ENCODE results near the gene TBC1D8.

Gene TBC1D8

DNA sequence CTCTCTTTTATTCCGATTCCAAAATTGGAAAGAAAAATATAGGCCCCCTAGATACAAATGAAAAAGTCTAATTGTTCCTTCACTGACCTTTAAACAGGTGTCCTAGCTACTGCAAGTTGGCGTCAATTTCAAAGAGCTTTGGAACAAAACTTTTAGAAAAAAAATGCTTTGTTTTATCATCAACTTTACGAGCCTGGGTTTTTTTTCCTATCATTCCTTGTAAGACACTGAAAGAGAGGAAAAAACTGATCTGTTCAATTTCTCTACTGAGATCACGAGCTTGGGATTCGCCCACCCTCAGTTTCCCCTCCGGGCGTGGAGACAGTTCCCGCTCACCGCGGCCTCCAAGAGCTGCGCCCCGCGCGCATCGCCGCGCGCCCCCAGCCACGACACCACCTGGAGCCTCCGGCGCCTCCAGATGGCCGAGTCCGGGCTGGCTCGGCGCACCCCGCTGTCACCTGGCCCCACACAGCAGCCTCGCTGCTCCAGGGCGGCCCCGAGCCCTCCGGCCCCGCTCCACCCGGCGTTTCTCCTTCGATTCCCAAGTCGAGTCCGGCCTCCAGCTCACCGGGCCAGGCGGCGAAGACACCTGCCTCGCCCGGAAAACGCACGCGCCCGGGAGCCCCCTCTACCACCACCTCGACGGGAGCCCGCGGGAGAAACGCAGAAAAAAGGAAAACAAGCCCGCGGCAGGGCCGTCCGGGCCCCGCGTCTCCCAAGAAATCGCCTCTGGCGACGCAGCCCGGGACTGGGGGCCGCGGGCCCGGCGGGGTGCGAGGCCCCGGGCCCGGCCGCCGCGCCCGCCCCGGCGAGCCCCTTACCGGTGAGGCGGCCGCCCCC, 656 bp downstream of the TBC1D8 start:
- DNase-seq (ENCODE audit: low spot score) = no peak
- peak; percentile 28; the same call in 2 of the 3 replicates for ATAC-seq (ENCODE audit: low read depth)
- no peaks in the 10 kb centered on the region for H3K36me3 ChIP-seq (ENCODE audit: low read depth)
- H3K9me3 ChIP-seq (ENCODE audit: severe bottlenecking) = no peaks in the 10 kb centered on the region
- peak overlapping the region; percentile 87 for H3K4me3 ChIP-seq (ENCODE audit: severe bottlenecking)
- peak overlapping the region; percentile 62 for H3K27ac ChIP-seq (ENCODE audit: poor library complexity, severe bottlenecking)
- TF ChIP-seq, protein P1, sequence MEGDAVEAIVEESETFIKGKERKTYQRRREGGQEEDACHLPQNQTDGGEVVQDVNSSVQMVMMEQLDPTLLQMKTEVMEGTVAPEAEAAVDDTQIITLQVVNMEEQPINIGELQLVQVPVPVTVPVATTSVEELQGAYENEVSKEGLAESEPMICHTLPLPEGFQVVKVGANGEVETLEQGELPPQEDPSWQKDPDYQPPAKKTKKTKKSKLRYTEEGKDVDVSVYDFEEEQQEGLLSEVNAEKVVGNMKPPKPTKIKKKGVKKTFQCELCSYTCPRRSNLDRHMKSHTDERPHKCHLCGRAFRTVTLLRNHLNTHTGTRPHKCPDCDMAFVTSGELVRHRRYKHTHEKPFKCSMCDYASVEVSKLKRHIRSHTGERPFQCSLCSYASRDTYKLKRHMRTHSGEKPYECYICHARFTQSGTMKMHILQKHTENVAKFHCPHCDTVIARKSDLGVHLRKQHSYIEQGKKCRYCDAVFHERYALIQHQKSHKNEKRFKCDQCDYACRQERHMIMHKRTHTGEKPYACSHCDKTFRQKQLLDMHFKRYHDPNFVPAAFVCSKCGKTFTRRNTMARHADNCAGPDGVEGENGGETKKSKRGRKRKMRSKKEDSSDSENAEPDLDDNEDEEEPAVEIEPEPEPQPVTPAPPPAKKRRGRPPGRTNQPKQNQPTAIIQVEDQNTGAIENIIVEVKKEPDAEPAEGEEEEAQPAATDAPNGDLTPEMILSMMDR (IDR thresholded peaks at IDR 0.05; ENCODE audit: poor library complexity, severe bottlenecking) = peak; percentile 24
- peaks cover 32% of the 10 kb centered on the region for H3K4me1 ChIP-seq (ENCODE audit: insufficient read depth, poor library complexity, severe bottlenecking)
- no peaks in the 10 kb centered on the region for H3K27me3 ChIP-seq (ENCODE audit: insufficient read depth, poor library complexity, severe bottlenecking)

DNA sequence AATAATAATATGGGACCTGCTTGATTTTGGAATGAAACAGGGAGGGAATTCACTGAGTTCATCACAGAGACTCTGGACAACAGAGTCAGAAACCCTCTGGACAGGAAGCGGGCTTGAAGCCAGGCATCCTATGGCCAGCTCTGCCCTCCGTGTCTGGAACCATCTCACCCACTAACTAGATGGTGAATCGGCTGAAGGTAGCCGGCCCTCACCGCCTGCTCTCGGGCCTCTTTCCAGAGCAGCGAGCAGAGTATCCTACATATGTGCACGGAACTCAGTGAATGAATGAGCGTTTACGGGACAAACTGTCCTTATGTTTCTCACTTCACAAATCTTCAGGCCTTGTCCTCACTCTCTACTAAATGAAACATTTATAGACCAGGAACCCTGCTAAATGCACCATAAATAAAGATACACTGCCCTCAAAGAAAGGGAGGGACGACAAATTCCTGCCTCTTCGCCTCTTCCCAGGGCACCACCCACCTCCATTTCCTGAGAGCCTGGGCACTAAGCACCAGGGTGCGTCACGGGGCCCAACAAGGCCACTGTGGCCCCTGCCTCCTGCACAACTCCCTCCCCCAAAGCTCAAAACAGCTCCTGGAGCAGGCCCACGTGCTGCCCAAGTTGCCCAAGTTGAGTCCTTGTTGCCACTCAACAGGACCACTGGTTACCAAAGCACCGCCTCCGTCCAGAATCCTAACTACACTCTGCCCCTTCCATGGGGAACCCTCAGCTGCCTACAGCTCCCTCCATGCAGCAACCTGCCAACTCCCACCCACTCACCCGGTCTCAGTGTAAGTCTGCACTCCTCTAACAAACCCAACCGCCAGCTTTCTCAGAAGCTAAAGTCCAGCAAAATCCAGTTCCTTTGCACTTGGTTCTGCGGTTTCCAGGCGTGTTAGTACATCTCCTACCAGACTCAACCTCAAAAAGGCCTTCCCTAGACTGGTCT, 1.7 kb downstream of the TBC1D8 start:
- no peaks in the 10 kb centered on the region for H3K9me3 ChIP-seq (ENCODE audit: severe bottlenecking)
- no peaks in the 10 kb centered on the region for H3K27me3 ChIP-seq (ENCODE audit: insufficient read depth, poor library complexity, severe bottlenecking)
- H3K36me3 ChIP-seq (ENCODE audit: low read depth) = no peaks in the 10 kb centered on the region
- peak overlapping the region; percentile 62 for H3K27ac ChIP-seq (ENCODE audit: poor library complexity, severe bottlenecking)
- peak overlapping the region; percentile 87 for H3K4me3 ChIP-seq (ENCODE audit: severe bottlenecking)
- TF ChIP-seq, protein P1 (IDR thresholded peaks at IDR 0.05; ENCODE audit: poor library complexity, severe bottlenecking) = no peak
- DNase-seq (ENCODE audit: low spot score) = no peak
- H3K4me1 ChIP-seq (ENCODE audit: insufficient read depth, poor library complexity, severe bottlenecking) = peaks cover 42% of the 10 kb centered on the region
- peak; percentile 45 for ATAC-seq (ENCODE audit: low read depth)

DNA sequence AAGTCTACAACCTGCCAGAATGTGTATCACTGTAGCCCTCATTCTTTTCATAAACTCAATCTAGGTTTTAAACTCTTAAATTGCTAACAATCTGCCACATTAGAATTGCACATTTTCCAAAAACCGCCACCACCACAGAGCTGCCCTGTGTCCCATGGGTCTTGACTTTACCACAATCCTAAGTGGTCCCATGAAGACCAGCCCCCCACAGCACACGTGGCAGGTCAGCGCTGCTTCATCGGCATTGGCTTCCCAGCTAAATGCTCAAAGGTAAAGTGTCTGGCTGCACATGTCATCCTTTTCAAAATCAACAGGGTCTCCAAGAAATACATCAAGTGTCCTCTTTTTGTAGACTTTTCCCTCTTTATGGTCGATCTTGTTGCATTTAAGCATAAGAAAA, 2.4 kb downstream of the TBC1D8 start:
- TF ChIP-seq, protein P1 (IDR thresholded peaks at IDR 0.05; ENCODE audit: poor library complexity, severe bottlenecking) = no peak
- ATAC-seq (ENCODE audit: low read depth) (no peak), DNase-seq (ENCODE audit: low spot score) (no peak)
- Histone ChIP-seq H3K27ac (ENCODE audit: poor library complexity, severe bottlenecking) (peak overlapping the region; percentile 62), H3K4me1 (ENCODE audit: insufficient read depth, poor library complexity, severe bottlenecking) (peaks cover 46% of the 10 kb centered on the region), H3K27me3 (ENCODE audit: insufficient read depth, poor library complexity, severe bottlenecking) (no peaks in the 10 kb centered on the region), H3K36me3 (ENCODE audit: low read depth) (no peaks in the 10 kb centered on the region), H3K9me3 (ENCODE audit: severe bottlenecking) (no peaks in the 10 kb centered on the region), H3K4me3 (ENCODE audit: severe bottlenecking) (peak overlapping the region; percentile 87)

DNA sequence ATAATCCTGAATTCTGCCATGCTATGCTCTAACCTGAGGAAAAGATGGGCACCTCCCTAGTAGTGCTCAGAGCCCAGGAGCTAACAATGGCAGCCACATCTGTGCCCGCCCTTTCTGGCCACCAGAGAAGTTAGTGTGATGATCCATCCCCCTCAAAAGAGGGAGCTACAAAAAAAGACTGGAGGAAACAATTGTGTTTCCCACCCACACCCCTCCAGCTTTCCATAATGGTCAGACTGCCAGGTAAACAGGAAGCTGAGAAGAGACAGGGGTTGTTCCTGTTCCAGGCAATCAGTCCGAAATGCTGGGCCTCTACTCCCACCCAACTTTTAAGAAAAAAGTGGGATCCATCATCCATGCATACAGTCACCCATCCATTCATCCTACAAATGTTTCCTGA, 3.2 kb downstream of the TBC1D8 start:
- no peaks in the 10 kb centered on the region for H3K27me3 ChIP-seq (ENCODE audit: insufficient read depth, poor library complexity, severe bottlenecking)
- DNase-seq (ENCODE audit: low spot score) = no peak
- no peaks in the 10 kb centered on the region for H3K9me3 ChIP-seq (ENCODE audit: severe bottlenecking)
- H3K4me3 ChIP-seq (ENCODE audit: severe bottlenecking) = no peak overlapping the region
- H3K27ac ChIP-seq (ENCODE audit: poor library complexity, severe bottlenecking) = no peak overlapping the region
- TF ChIP-seq, protein P1 (IDR thresholded peaks at IDR 0.05; ENCODE audit: poor library complexity, severe bottlenecking) = no peak
- ATAC-seq (ENCODE audit: low read depth) = no peak
- H3K36me3 ChIP-seq (ENCODE audit: low read depth) = no peaks in the 10 kb centered on the region
- H3K4me1 ChIP-seq (ENCODE audit: insufficient read depth, poor library complexity, severe bottlenecking) = peaks cover 46% of the 10 kb centered on the region

Data from RWPE2 (cell line).